Activated T-helper 2 cell treated with anti-CD3 and anti-CD28 coated beads, Interferon-gamma antibody, Interleukin-2, Interleukin-4, amounts not matched to agents 10 μg/mL and 5 μg/mL and 100 μg/mL, durations not matched to agents 14 hours and 24 hours and 36 hours (primary cell): ENCODE results near the gene CD200R1. TPM values are rescaled to one million over a fixed set of nuclear protein-coding genes. Genes with fewer than 3 reads are reported as not detected.
A peak's percentile ranks its signal among the peaks of the same experiment; 100 is the strongest.
"Not testable (repeated sequence)": the region's sequence is repeated elsewhere in the genome, so short reads cannot be mapped to it uniquely, and the experiment has no call there.

Source experiments
- DNase-seq: peaks from one replicate; pipeline ENCODE4 v3.0.0; 2021; ENCODE audit warnings: low spot score
- H3K27ac Mint-ChIP-seq: one replicate; pipeline ENCODE4 v1.8.0; 2021; ENCODE audit warnings: mixed read lengths
- H3K27me3 Mint-ChIP-seq: one replicate; pipeline ENCODE4 v1.8.0; 2021; ENCODE audit warnings: low read depth, mixed read lengths
- H3K36me3 Mint-ChIP-seq: one replicate; pipeline ENCODE4 v1.8.0; 2021; ENCODE audit warnings: low read depth, mixed read lengths
- H3K4me1 Mint-ChIP-seq: one replicate; pipeline ENCODE4 v1.8.0; 2021; ENCODE audit warnings: low read depth, mixed read lengths
- H3K4me3 Mint-ChIP-seq: one replicate; pipeline ENCODE4 v1.8.0; 2021; ENCODE audit warnings: low read depth, mild to moderate bottlenecking, moderate library complexity, mixed read lengths
- H3K9me3 Mint-ChIP-seq: one replicate; pipeline ENCODE4 v1.8.0; 2021; ENCODE audit warnings: mixed read lengths
- intact Hi-C: fragments of 100-400 bp; cut with micrococcal nuclease; formaldehyde crosslinking; loops from one replicate; pipeline ENCODE4 v1.15.1; 2023
- total RNA-seq: library from RNA; stranded (reverse); gene quantifications from 2 replicates; pipeline ENCODE4 v1.2.3, GENCODE V29; 2022

The CD200R1 gene
- total RNA-seq, 1 donor from 2014 or later, result 3.4 TPM

DNA sequence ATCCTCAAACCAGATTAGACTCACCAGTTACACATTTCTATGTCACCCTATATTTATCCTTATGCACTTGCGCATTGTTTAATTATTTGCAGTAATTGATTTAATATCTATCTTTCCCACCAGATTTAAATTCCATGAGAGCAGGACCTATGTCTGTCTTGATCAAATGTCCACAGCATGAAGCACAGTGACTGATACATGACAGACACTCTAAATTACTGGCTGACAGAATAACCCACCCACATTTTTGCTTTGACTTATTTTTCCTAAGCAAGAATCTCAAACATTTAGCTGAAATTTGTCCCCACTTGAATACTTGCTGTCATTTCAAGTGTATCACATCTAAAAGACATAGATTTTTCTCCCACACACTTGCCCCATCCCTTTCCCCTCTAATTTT is 7.5 kb downstream of the CD200R1 start:
- intact Hi-C loops, result no loop called here
- no peak overlapping the region for H3K4me3 Mint-ChIP-seq
- no peaks in the 10 kb centered on the region for H3K27me3 Mint-ChIP-seq
- peaks cover 56% of the 10 kb centered on the region for H3K36me3 Mint-ChIP-seq
- no peak overlapping the region for H3K27ac Mint-ChIP-seq
- H3K4me1 Mint-ChIP-seq, result peaks cover 37% of the 10 kb centered on the region
- no peak for DNase-seq
- peaks cover 24% of the 10 kb centered on the region for H3K9me3 Mint-ChIP-seq

DNA sequence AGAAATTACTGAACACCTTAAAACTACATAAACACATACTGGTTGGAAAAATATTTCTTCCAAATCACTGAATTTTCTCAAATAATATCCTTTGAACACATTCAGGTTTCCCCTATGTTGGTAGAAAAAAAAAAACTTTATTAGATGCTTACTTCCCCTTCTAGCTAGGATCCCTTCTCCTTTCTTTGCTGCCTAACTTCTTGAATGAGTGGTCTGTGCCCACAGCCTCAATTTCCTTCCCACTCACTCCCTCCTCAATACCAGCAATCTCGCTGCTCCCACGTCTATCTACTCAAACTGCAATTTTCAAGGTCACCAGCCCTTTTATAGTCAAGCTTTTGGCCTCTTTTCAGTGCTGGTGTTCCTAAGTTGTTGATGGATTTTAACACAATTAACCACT is 8.3 kb downstream of the CD200R1 start:
- Mint-ChIP-seq H3K9me3 (peaks cover 27% of the 10 kb centered on the region), H3K36me3 (peaks cover 59% of the 10 kb centered on the region), H3K27me3 (no peaks in the 10 kb centered on the region), H3K27ac (no peak overlapping the region), H3K4me1 (peaks cover 31% of the 10 kb centered on the region), H3K4me3 (no peak overlapping the region)
- intact Hi-C loops, result no loop called here
- no peak for DNase-seq

DNA sequence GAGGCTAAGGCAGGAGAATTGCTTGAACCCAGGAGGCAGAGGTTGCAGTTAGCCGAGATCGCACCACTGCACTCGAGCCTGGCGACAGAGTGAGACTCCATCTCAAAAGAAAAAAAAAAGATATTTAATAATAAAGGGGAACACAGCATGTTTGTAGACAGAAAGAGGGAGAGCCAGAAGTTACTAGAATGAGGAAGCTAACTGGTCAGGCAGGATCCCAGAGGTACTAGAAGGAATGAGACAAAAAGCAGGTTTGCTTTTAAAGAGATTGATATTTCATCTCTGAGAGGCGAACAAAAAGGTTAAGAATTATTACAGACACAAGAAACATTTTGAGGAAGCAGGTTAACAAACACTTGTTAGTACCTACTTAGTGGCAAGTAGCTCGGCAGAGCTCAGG is 9.2 kb downstream of the CD200R1 start:
- Mint-ChIP-seq H3K4me1 (peaks cover 23% of the 10 kb centered on the region), H3K36me3 (peaks cover 58% of the 10 kb centered on the region), H3K27me3 (no peaks in the 10 kb centered on the region), H3K27ac (no peak overlapping the region), H3K9me3 (peaks cover 27% of the 10 kb centered on the region), H3K4me3 (no peak overlapping the region)
- intact Hi-C loops, result no loop called here
- no peak for DNase-seq

DNA sequence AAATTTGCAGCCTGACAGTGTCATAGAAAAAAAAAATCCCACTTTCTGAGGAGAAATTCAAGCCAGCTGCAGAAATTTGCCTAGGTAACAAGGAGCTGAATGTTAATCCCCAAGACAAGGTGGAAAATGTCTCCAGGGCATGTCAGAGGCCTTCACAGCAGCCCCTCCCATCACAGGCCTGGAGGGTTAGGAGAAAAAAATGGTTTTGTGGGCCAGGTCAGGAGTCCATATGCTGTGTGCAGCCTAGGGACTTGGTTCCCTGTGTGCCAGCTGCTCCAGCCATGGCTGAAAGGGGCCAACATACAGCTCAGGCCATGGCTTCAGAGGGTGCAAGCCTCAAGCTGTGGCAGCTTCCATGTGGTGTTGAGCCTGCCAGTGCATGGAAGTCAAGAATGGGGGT is 11.2 kb downstream of the CD200R1 start:
- intact Hi-C loops, result no loop called here
- peaks cover 61% of the 10 kb centered on the region for H3K36me3 Mint-ChIP-seq
- H3K9me3 Mint-ChIP-seq, result peaks cover 27% of the 10 kb centered on the region
- no peak overlapping the region for H3K27ac Mint-ChIP-seq
- H3K4me1 Mint-ChIP-seq, result peaks cover 28% of the 10 kb centered on the region
- no peak for DNase-seq
- H3K27me3 Mint-ChIP-seq, result no peaks in the 10 kb centered on the region
- no peak overlapping the region for H3K4me3 Mint-ChIP-seq

DNA sequence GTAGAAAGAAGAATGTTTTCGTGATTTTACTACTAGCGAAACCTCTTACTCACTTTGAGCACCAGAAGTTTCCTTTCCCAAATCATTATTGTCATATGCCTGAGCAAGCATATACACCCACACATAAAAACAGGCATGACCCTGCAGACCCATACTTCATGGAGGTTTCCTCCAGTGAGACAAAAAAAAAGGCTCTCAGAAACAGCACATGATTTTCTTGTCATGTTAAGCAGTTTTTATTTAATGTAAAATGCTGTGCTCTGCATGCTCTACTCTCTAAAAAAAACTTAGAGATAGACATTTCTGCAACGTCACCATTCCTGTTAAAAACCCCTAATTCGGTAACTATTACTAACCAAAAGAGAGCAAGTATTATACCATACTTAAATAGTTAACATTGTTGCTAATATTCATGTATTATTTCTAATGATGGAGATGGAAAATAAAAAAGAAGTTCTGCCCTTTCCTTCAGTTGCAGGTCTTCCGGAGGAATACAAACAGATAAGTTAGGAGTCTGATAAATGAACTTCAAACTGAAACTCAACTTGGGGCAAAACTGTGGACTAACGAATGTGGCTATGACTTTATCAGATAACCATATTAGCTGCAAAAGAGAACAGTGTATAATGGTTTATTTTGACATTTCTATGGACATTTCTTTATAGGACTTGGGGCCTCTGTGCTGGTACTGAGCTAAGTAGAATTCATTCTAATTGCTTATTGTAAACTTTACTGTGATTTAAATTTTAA is 15.9 kb downstream of the CD200R1 start:
- H3K4me1 Mint-ChIP-seq, result peaks cover 22% of the 10 kb centered on the region
- H3K36me3 Mint-ChIP-seq, result peaks cover 56% of the 10 kb centered on the region
- peak overlapping the region; percentile 73 for H3K4me3 Mint-ChIP-seq
- peaks cover 41% of the 10 kb centered on the region for H3K9me3 Mint-ChIP-seq
- DNase-seq, result no peak
- intact Hi-C loops, result loop anchor here (1.0 to 10.0 kb wide), 4 partner anchors 14 to 1264 kb away; no protein-coding TSS in a partner anchor
- H3K27ac Mint-ChIP-seq, result peak overlapping the region; percentile 72
- no peaks in the 10 kb centered on the region for H3K27me3 Mint-ChIP-seq

DNA sequence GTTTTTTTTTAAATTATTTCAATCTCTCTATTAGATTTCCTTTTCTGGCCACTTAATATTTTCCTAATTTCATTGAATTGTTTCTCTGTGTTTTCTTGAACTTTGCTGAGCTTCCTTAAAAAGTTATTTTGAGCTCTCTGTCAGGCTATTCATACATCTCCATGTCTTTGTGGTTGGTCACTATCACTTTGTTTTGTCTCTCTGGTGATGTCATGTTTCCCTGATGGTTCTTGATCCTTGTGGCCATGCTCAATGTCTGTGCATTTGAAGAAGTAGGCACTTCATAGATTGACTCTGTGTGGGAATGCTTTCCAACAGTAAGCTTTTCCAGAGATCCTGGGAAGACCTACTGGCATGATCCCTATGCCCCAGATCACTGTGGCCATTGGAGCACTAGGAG is 18.6 kb downstream of the CD200R1 start:
- intact Hi-C loops, result loop anchor here (5.0 to 10.0 kb wide), 2 partner anchors 279 to 1262 kb away; no protein-coding TSS in a partner anchor
- Mint-ChIP-seq H3K27me3 (no peaks in the 10 kb centered on the region), H3K27ac (no peak overlapping the region), H3K9me3 (peaks cover 39% of the 10 kb centered on the region), H3K36me3 (peaks cover 41% of the 10 kb centered on the region), H3K4me1 (peaks cover 22% of the 10 kb centered on the region), H3K4me3 (no peak overlapping the region)
- DNase-seq, result no peak

DNA sequence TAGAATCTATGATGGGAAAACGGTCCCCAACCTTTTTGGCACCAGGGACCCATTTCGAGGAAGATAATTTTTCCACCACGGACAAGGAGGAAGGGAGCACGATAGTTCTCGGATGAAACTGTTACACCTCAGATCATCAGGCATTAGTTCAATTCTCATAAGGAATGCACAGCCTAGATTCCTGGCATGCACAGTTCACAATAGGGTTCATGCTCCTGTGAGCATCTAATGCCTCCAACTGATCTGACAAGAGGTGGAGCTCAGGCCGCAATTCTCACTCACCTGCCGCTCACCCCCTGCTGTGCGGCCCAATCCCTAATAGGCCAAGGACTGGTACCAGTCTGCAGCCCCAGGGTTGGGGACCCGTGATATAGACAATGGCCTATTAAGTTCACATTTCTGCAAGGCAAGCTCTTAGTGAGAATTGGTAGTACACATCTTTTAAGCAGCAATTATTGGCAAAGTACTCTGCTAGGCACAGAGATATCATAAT is 26.5 kb downstream of the CD200R1 start:
- no peak overlapping the region for H3K27ac Mint-ChIP-seq
- no peak overlapping the region for H3K4me3 Mint-ChIP-seq
- DNase-seq, result no peak
- no peaks in the 10 kb centered on the region for H3K4me1 Mint-ChIP-seq
- intact Hi-C loops, result no loop called here
- H3K27me3 Mint-ChIP-seq, result no peaks in the 10 kb centered on the region
- peaks cover 29% of the 10 kb centered on the region for H3K9me3 Mint-ChIP-seq
- peaks cover 45% of the 10 kb centered on the region for H3K36me3 Mint-ChIP-seq

DNA sequence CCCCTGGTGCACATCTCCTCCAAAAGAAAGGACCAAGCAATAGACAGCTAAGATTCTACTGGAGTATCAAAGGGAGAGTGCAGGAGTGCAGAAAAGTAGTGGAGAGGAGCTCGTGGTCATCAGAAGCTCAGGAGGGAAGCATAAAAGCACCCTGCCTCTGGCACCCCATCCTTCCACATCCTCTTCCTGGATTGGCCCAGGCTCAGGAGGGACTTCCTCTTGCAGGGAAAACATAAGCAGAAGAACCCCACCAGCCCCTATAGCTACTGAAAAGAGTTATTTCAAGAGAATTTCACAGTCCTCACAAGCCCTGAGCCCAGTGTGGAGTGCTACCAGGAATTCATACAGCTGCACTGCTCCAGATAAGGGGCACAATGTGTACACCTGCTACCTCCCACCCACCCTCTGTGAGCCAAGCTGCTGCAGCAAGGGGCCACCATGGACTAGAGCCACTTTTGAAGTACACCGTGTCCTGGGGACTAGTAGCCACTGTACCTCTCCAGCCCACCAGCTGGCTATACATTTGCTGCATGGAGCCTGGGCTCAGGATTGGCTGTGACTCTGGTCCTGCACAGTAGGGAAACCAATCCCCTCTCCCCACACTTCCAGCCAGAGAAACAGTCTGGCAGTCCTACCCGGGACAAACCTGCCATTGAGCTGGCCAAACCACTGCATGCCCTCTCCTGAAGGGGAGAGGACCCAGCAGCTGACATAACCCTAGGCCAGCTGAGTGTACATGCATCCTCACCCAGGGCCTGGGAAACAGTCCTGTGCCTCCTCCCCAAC is 43.0 kb downstream of the CD200R1 start:
- intact Hi-C loops, result no loop called here
- Mint-ChIP-seq H3K36me3 (peaks cover 59% of the 10 kb centered on the region), H3K4me3 (no peak overlapping the region), H3K4me1 (peaks cover 1% of the 10 kb centered on the region), H3K9me3 (peaks cover 38% of the 10 kb centered on the region), H3K27me3 (no peaks in the 10 kb centered on the region), H3K27ac (no peak overlapping the region)
- no peak for DNase-seq

DNA sequence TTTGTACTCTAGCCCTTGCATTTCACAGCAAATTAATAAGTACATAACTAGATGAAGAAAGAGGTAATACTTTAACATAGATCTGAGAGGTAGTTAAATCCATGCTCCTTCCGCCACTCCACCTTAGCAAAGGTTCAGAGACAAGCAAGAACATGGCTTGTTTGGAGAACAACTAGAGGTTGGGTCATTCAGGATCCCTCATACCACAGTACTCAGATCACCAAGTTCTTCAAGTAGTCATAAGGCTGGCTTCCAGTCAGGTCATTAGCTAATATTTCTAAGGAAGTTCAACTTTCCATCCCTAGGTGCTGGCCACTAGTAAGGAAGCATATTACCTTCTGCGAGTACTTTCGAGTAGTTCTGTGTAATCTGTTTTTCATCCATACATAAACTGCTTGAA is 44.1 kb downstream of the CD200R1 start:
- DNase-seq, result no peak
- Mint-ChIP-seq H3K9me3 (peaks cover 27% of the 10 kb centered on the region), H3K36me3 (peaks cover 55% of the 10 kb centered on the region), H3K4me3 (no peak overlapping the region), H3K4me1 (peaks cover 1% of the 10 kb centered on the region), H3K27me3 (no peaks in the 10 kb centered on the region), H3K27ac (no peak overlapping the region)
- intact Hi-C loops, result no loop called here

DNA sequence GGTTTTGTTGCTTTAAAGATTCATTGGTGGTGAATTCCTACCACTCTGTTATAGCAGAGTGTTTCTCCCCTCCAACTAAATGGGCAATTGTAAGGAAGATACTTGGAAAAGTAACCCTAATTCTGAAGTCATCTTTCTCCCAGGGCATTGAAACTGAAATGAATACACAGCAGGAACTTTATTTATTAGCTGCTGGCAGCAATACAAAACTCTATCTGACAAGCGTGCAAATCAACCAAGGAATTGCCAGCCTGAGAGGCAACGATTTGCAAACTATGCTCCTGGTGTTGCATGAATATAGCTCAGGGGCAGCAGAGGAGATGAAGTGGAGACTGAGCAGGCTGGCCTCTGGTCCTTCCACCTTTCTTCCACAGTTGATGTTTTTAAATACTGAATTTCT is 48.9 kb downstream of the CD200R1 start:
- Mint-ChIP-seq H3K27me3 (no peaks in the 10 kb centered on the region), H3K36me3 (peaks cover 51% of the 10 kb centered on the region), H3K9me3 (no peaks in the 10 kb centered on the region), H3K27ac (no peak overlapping the region), H3K4me1 (no peaks in the 10 kb centered on the region), H3K4me3 (no peak overlapping the region)
- DNase-seq, result no peak
- intact Hi-C loops, result no loop called here

DNA sequence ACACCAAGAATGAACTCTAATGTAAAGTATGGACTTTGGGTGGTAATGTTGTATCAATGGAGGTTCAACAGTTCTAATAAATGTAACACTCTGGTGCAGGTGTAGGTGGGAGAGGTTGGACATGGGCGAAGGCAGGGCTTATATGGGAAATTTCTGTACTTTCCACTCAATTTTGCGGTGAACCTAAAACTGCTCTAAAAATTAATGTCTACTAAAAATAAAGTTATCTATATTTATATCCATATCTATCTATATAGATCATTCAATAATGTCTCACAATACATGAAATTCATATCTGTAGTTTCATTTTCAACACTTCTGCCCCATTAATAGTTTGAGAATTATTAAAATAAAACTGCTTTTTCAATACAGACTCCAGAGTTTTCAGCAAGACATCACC is 49.3 kb downstream of the CD200R1 start:
- Mint-ChIP-seq H3K4me3 (no peak overlapping the region), H3K4me1 (no peaks in the 10 kb centered on the region), H3K36me3 (peaks cover 51% of the 10 kb centered on the region), H3K27ac (no peak overlapping the region), H3K9me3 (no peaks in the 10 kb centered on the region), H3K27me3 (no peaks in the 10 kb centered on the region)
- no peak for DNase-seq
- intact Hi-C loops, result no loop called here

DNA sequence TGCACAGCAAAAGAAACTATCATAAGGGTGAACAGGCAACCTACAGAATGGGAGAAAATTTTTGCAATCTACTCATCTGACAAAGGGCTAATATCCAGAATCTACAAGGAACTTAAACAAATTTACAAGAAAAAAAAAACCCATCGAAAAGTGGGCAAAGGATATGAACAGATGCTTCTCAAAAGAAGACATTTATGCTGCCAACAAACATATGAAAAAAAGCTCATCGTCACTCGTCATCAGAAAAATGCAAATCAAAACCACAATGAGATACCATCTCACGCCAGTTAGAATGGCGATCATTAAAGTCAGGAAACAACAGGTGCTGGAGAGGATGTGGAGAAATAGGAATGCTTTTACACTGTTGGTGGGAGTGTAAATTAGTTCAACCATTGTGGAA is 55.4 kb downstream of the CD200R1 start:
- H3K4me3 Mint-ChIP-seq, intact Hi-C loops, H3K4me1 Mint-ChIP-seq, H3K27ac Mint-ChIP-seq, H3K27me3 Mint-ChIP-seq, DNase-seq: not testable (repeated sequence)
- Mint-ChIP-seq H3K36me3 (peaks cover 58% of the 10 kb centered on the region), H3K9me3 (peaks cover 39% of the 10 kb centered on the region)

DNA sequence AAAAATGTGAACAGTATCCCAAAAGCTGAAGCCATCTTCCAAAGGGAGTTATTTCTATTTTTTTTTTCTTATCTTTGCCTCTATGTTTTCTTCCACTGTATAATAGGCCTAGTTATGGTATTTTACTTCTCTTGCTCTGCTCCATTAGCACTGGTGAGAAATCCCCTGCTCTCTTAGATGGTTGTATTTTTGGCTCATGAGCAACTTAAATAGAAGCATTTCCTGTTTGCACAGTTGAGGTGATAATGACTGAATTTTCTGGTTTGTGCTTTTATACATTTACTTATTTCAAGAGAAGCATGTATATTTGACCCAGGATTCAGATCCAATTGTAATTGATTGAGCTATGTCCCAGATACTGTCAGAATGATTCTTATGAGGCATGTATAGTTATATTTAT is 66.7 kb downstream of the CD200R1 start:
- no peak for DNase-seq
- intact Hi-C loops, result no loop called here
- Mint-ChIP-seq H3K36me3 (peaks cover 25% of the 10 kb centered on the region), H3K9me3 (peaks cover 38% of the 10 kb centered on the region), H3K27ac (no peak overlapping the region), H3K27me3 (no peaks in the 10 kb centered on the region), H3K4me1 (peaks cover 14% of the 10 kb centered on the region), H3K4me3 (no peak overlapping the region)
